HK-2 (cell line): ENCODE data around the gene CHD2.

Experiments
- DNase-seq: peaks from one replicate; pipeline ENCODE4 v3.0.0-alpha.2; 2018; ENCODE audit not compliant: unreplicated experiment

Gene CHD2

GRCh38 chr15:93067649-93068085 is 167.5 kb downstream of the CHD2 start:
- no peak for DNase-seq

- no peak for DNase-seq
These were observed 168.6 kb downstream of the CHD2 start for GRCh38 chr15:93068581-93069199.

- no peak for DNase-seq
These were observed 170.0 kb downstream of the CHD2 start for GRCh38 chr15:93070132-93070531.

GRCh38 chr15:93070551-93071296 is 170.6 kb downstream of the CHD2 start:
- no peak for DNase-seq

- no peak for DNase-seq
These were observed 171.4 kb downstream of the CHD2 start for GRCh38 chr15:93071469-93071936.

GRCh38 chr15:93072011-93072410 is 171.9 kb downstream of the CHD2 start:
- DNase-seq = no peak

- DNase-seq = peak; percentile 26
These were observed 172.6 kb downstream of the CHD2 start for GRCh38 chr15:93072411-93073394.

- no peak for DNase-seq
These were observed 173.4 kb downstream of the CHD2 start for GRCh38 chr15:93073465-93073952.

- no peak for DNase-seq
These were observed 174.5 kb downstream of the CHD2 start for GRCh38 chr15:93074599-93074998.

GRCh38 chr15:93076217-93076616 is 176.1 kb downstream of the CHD2 start:
- no peak for DNase-seq

- DNase-seq = no peak
These were observed 176.8 kb downstream of the CHD2 start for GRCh38 chr15:93076875-93077274.
